K562 treated with DMSO at 1 percent for 24 hours (cell line): ENCODE measurements around the gene PPM1J. TPM values are rescaled to one million over a fixed set of nuclear protein-coding genes. Genes with fewer than 3 reads are reported as not detected.

ENCODE experiments used
- total RNA-seq: library from RNA; unstranded; fragments of 300-600 nt; gene quantifications from 2 replicates; pipeline ENCODE4 v1.2.3, GENCODE V29; 2022; ENCODE audit warnings: low read depth; ENCODE audit not compliant: insufficient read depth

PPM1J gene
- total RNA-seq, result 1.3 and 2.4 TPM in 2 replicates

GRCh38 chr1:112715264-112716053 is at the start of gene PPM1J:
Gene PPM1J (minus strand): TSS chr1:112715332. CDS start chr1:112715301, 31 bp downstream.

GRCh38 chr1:112706505-112707220 is 8.5 kb downstream of the PPM1J start, which contains the start of gene RHOC:
Gene RHOC (minus strand): TSS chr1:112707127. CDS start chr1:112703799, 3,328 bp downstream.

GRCh38 chr1:112674440-112674985 is 40.6 kb downstream of the PPM1J start, which contains the start of gene MOV10:
Gene MOV10 (plus strand): TSS chr1:112674659. CDS start chr1:112674913, 254 bp downstream.

Other genes with a start within 250 kb of the PPM1J start
- 0.12 and 0.22 TPM in 2 replicates for gene WNT2B, start 206.4 kb downstream of the PPM1J start, total RNA-seq
- 10.1 and 10.6 TPM in 2 replicates for gene ST7L, start 96.2 kb downstream of the PPM1J start, total RNA-seq
- gene CAPZA1, start 95.5 kb downstream of the PPM1J start, total RNA-seq, result 86.7 and 101 TPM in 2 replicates
- 133 and 138 TPM in 2 replicates for gene MOV10, start 40.7 kb downstream of the PPM1J start, total RNA-seq
- 342 and 343 TPM in 2 replicates for gene RHOC, start 8.2 kb downstream of the PPM1J start, total RNA-seq
- gene SLC16A1, start 240.9 kb upstream of the PPM1J start, total RNA-seq, result 117 and 129 TPM in 2 replicates